ENCODE results near the gene MAP4K4. TPM values are rescaled to one million over a fixed set of nuclear protein-coding genes. Genes with fewer than 3 reads are reported as not detected.

MAP4K4 gene
- total RNA-seq, 1 experiment from 2014 or later: 132 TPM

GRCh38 chr2:101778102-101778501 lies 80.6 kb downstream of the MAP4K4 start:
- H3K79me2 ChIP-seq (ENCODE audit: insufficient read depth, low read length): peaks cover 53% of the 10 kb centered on the region; the same call in 1 of the 2 replicates
- H2BK20ac ChIP-seq (ENCODE audit: low read depth, low read length, poor library complexity, severe bottlenecking): no peak overlapping the region
- no peak overlapping the region for H2BK120ac ChIP-seq (ENCODE audit: low read depth, low read length, poor library complexity, severe bottlenecking)
- H3K79me1 ChIP-seq (ENCODE audit: insufficient read depth, low read depth, low read length, poor library complexity, severe bottlenecking): peaks cover 10% of the 10 kb centered on the region
- no peak overlapping the region for H3K56ac ChIP-seq (ENCODE audit: insufficient read length, low read depth, low read length)
- H3K4me1 ChIP-seq (ENCODE audit: insufficient read depth, low read length): peaks cover 26% of the 10 kb centered on the region
- Mint-ChIP-seq H3K9me3 (no peaks in the 10 kb centered on the region), H3K27ac (peak overlapping the region; percentile 24 to 62 (median 39); a peak in 2 of 7 replicates), H3K27me3 (ENCODE audit: low read depth) (no peaks in the 10 kb centered on the region), H3K4me3 (no peak overlapping the region), H3K4me1 (peaks cover 78 to 82% of the 10 kb centered on the region in 2 experiments), H3K36me3 (ENCODE audit: insufficient read depth in 1 of 3, low read depth in 3 of 3) (no peaks in the 10 kb centered on the region)
- H3K4me2 ChIP-seq (ENCODE audit: insufficient read depth, insufficient read length, low read length): no peak overlapping the region
- no peak overlapping the region for H2AK5ac ChIP-seq (ENCODE audit: insufficient read length, low read length)
- H3K18ac ChIP-seq (ENCODE audit: insufficient read length, low read depth, low read length): no peak overlapping the region
- H4K5ac ChIP-seq (ENCODE audit: insufficient read length, low read depth, low read length): no peak overlapping the region
- WGBS (ENCODE audit: extremely low coverage, insufficient read length, low lambda C conversion rate): no CpG with 5 or more reads among the region's 6 CpGs
- no peak overlapping the region for H2BK5ac ChIP-seq (ENCODE audit: insufficient read length, low read length)
- H2BK15ac ChIP-seq (ENCODE audit: low read depth, low read length): no peak overlapping the region
- no peak overlapping the region for H3K14ac ChIP-seq (ENCODE audit: insufficient read depth, low read length)
- H4K20me1 ChIP-seq (ENCODE audit: control insufficient read depth, insufficient read depth, insufficient read length): peaks cover 2% of the 10 kb centered on the region
- no peak overlapping the region for H4K91ac ChIP-seq (ENCODE audit: insufficient read length, low read depth, low read length)
- H3K9ac ChIP-seq (ENCODE audit: extremely low read depth, insufficient read length, low read length): no peak overlapping the region
- TF ChIP-seq CTCF (conservative IDR thresholded peaks at IDR 0.05): no peak
- no peak overlapping the region for H4K8ac ChIP-seq (replicated peaks; ENCODE audit: insufficient read length, low read depth, low read length)
- H3K4ac ChIP-seq (ENCODE audit: low read depth, low read length): no peak overlapping the region
- no peaks in the 10 kb centered on the region for H3K23me2 ChIP-seq (ENCODE audit: insufficient read length, low read depth, low read length, poor library complexity, severe bottlenecking)
- H3K9me3 ChIP-seq (ENCODE audit: control insufficient read depth, low read depth, low read length): no peaks in the 10 kb centered on the region
- no peak overlapping the region for H3T11ph ChIP-seq (ENCODE audit: low read length)
- H2BK12ac ChIP-seq (ENCODE audit: insufficient read length, low read depth, low read length): no peak overlapping the region
- H3K27me3 ChIP-seq (ENCODE audit: insufficient read depth, low read length): no peaks in the 10 kb centered on the region
- no peak overlapping the region for H3K23ac ChIP-seq (ENCODE audit: insufficient read length, low read depth, low read length)
- DNase-seq: no peak
- H3K27ac ChIP-seq (ENCODE audit: insufficient read length, low read depth, low read length): no peak overlapping the region
- H2AFZ ChIP-seq (ENCODE audit: low read length): no peak overlapping the region

All from H9 (cell line).